Limb (tissue), 2 donors: ENCODE results near the gene ULK4.
A peak's percentile ranks its signal among the peaks of the same experiment; 100 is the strongest.
"Not testable (repeated sequence)": the region's sequence is repeated elsewhere in the genome, so short reads cannot be mapped to it uniquely, and the experiment has no call there.

ENCODE experiments used
- DNase-seq, 2 donors: peaks; one replicate each; pipeline ENCODE4 v3.0.0-alpha.2; 2016; ENCODE audit errors: extremely low spot score in 2 of 2

ULK4 gene

DNA sequence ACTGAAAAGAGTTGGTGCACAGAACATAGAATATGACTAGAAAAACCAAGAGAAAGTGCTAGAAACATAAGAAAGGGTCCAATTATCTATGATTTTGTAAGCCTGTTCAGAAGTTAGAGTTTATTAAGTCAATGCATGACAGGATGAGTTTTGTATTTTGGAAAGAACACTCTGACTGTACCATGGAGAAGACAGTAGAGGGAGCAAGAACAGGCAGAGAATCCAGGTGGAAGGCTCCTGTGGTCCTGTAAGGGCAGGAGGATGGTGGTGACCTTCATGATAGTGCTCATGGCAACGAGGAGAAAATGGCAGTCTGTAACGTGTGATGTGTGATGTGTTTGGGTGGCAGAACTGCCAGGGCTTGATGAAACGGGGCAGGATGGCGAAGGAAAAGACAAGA lies 513.5 kb downstream of the ULK4 start:
- DNase-seq = no peak

DNA sequence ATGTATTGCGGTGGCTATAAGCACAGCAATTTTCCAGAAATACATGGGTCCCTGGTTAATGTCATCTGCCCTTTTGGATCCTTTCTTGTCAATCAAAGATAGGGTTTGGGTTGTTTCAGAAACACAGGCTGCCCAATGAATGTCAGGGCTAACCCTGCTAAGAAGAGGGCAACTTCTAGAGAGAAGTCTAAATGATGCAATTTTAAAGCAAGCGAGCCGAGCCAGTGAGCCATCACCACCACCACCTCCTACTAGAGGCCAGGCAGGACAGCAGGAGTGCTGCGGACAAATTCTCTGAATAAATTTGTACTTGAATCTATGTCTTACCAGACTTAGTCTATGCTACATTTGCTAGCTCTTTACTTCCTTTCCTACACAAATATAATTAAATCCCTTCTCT lies 514.2 kb downstream of the ULK4 start:
- DNase-seq = no peak

- not testable (repeated sequence) for DNase-seq
Observed at GRCh38 chr3:41446316-41446715, 515.6 kb downstream of the ULK4 start.

- no peak for DNase-seq
Observed at GRCh38 chr3:41441568-41441967, 520.3 kb downstream of the ULK4 start.

DNA sequence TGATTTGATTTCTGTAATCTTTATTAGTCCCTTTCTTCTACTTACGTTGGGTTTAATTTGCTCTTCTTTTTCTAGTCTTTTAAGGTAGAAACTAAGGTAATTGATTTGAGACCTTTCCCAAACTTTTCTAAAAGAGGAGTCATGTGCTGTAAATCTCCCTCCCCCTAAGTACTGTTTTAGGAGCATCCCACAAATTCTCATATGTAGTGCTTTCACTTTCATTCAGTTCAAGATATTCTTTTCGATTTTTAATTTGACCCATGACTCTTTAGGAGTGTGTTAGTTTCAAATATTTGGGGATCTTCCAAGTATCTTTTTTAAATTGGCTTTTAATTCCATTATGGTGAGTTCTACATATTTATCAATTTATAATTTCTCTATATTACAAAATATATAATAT lies 520.8 kb downstream of the ULK4 start:
- no peak for DNase-seq

- no peak for DNase-seq
Observed at GRCh38 chr3:41436983-41437382, 524.9 kb downstream of the ULK4 start.

- DNase-seq = no peak
Observed at GRCh38 chr3:41434781-41435180, 527.1 kb downstream of the ULK4 start.

DNA sequence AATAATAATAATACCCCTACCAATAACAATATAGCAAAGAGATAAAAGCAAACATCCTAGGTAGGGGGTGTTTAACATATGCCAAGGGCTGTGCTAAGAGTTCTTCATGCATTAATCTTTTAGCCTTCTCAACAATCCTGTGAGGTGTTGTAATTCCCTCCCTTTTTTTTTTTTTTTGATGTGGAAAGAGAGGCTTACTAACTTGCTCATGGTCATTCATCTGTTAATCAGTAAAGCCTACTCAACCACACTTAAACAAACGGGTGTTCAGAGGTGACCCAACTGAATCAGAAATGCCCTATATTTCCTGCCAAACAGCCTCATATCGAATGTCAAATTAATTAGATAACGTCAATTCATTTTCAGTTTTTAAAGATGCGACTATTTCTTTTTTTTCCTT lies 530.5 kb downstream of the ULK4 start:
- no peak for DNase-seq

- no peak for DNase-seq
Observed at GRCh38 chr3:41430886-41431285, 531.0 kb downstream of the ULK4 start.

GRCh38 chr3:41430391-41430790 lies 531.5 kb downstream of the ULK4 start:
- no peak for DNase-seq

- DNase-seq = no peak
Observed at GRCh38 chr3:41426485-41426884, 535.4 kb downstream of the ULK4 start.

DNA sequence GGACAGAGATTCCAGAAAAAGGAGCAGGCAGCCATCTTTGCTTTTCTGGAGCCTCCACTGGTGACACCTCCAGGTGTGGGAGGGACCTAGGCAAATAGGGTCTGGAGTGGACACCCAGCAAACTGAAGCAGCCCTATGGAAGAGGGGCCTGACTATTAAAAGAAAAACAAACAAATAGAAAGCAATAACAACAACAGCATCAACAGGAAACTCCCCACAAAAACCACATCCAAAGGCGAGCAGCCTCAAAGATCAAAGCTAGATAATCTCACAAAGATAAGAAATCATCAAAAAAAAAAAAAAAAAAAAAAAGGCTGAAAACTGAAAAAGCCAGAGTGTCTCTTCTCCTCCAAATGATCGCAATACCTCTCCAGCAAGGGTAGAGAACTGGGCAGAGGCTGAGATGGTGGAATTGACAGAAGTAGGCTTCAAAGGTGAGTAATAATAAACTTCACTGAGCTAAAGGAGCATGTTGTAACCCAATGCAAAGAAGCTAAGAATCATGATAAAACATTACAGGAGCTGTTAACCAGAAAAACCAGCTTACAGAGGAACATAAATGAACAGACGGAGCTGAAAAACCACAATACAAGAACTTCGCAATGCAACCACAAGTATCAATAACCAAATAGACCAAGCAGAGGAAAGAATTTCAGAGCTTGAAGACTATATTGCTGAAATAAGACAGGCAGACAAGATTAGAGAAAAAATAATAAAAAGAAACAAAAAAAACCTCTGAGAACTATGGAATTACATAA lies 537.2 kb downstream of the ULK4 start:
- no peak for DNase-seq

DNA sequence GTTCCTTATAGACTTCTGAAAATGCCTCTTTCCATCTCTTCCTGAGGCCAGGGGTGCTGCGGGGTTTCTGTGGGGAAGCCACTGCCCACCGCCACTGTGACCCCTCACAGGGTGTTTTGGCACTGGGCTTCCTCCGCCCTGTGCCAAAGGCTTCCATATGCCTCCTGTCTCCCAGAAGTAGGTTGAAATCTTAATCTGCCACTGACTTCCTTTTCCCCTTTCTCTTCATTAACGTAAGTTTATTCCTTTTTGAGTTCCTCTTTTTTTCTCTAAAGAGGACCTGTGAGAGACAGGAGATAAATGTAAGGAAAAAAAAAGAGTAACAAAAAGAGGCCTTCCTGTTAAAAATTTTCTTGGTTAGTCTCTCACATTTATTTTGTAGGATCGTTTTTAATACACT lies 542.1 kb downstream of the ULK4 start:
- DNase-seq = no peak

- DNase-seq = no peak
Observed at GRCh38 chr3:41418961-41419691, 542.8 kb downstream of the ULK4 start.

DNA sequence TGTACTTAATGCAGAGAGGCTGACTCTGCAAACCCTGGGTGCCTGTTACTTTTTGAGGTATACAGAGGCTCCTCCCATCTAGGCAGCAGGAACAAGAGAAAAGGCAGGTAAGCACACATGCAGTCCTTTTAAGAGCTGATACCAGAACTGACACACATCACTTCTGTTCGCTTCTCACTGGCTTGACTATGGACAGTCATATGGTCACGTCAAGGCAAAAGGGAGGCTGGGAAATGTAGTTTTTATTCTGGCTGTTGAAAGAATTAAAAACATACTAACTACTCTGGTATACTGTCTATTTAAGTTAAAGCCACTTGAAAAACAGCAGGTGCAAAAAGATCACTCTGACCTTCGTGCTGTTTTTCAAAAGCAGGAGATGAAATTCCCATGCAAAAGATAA lies 544.3 kb downstream of the ULK4 start:
- DNase-seq = no peak

DNA sequence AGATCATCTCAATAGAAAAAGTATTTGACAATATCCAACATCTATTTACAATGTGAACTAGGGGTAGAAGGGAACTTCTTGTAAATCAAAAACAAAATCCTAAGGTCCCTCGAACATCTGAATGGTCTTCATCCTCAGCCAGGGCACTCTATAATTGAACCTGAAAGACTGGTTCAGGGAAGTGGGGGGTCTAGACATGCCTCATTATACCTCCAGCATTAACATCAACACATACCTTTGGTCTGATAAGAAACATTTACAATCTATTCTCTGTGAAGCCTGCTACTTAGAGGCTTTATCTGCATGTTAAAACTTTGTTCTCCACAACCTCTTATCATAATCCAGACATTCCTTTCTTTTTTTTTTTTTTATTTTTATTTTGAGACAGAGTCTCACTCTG lies 550.8 kb downstream of the ULK4 start:
- no peak for DNase-seq

- no peak for DNase-seq
Observed at GRCh38 chr3:41405466-41405865, 556.4 kb downstream of the ULK4 start.

GRCh38 chr3:41404582-41404981 lies 557.3 kb downstream of the ULK4 start:
- no peak for DNase-seq

DNA sequence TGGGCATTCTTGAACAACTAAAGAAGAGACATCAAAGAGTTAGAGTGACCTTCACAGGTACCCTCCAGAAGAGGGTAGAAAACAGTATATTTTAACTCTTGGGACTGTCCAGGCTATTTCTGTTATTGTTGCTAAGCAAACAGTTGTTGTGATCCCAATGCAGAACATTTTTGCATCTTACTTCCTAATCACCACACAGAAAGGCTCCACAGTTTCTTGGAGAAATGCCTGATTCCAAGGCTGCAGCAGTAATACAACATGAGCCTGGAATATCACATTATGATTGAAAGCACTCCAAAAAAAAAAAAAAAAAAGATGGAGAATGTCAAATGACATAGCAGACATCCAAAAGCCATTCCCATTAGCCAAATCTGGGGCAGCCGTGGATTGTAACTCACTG lies 567.0 kb downstream of the ULK4 start:
- no peak for DNase-seq

DNA sequence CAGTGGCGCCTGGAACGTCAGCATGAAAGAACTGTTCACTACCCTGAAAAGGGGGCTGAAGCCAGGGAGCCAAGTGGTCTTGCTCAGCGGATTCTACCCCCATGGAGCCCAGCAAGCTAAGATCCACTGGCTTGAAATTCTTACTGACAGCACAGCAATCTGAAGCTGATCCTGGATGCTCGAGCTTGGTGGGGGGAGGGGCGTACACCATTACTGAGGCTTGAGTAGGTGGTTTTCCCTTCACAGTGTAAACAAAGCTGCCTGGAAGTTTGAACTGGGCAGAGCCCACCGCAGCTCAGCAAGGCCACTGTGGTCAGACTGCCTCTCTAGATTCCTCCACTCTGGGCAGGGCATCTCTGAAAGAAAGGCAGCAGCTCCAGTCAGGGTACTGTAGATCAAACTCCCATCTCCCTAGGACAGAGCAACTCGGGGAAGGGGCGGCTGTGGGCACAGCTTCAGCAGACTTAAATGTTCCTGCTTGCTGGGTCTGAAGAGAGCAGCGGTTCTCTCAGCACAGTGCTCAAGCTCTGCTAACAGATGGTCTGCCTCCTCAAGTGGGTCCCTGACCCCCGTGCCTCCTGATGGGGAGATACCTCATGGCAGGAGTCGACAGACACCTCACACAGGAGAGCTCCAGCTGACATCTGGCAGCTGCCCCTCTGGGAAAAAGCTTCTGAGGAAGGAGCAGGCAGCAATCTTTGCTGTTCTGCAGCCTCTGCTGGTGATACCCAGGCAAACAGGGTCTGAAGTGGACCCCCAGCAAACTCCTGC lies 591.0 kb downstream of the ULK4 start:
- DNase-seq = peak in 1 of 2 donors; percentile 35

- no peak for DNase-seq
Observed at GRCh38 chr3:41370307-41370706, 591.6 kb downstream of the ULK4 start.

- peak in 1 of 2 donors; percentile 54 for DNase-seq
Observed at GRCh38 chr3:41369838-41370237, 592.1 kb downstream of the ULK4 start.
